ENCODE measurements around the gene HIPK2.

DNA sequence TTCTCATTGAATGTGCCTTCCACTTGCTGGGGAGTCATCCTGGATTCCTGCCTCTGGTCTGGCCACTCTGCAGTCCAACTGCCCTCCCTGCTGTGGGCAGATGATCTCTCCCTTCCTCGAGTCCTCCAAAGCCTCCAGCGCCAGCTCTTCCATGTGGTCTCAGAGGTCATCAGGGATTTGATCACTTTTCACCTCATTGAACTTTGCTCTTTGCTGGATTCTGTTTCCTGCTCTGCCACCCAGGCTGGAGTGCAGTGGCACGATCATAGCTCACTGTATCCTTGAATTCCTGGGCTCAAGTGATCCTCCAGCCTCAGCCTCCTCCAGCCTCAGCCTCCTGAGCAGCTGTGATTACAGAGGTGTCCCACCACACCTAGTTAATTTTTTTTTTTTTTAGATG, 29.2 kb upstream of the HIPK2 start:
- TF ChIP-seq, protein P1, sequence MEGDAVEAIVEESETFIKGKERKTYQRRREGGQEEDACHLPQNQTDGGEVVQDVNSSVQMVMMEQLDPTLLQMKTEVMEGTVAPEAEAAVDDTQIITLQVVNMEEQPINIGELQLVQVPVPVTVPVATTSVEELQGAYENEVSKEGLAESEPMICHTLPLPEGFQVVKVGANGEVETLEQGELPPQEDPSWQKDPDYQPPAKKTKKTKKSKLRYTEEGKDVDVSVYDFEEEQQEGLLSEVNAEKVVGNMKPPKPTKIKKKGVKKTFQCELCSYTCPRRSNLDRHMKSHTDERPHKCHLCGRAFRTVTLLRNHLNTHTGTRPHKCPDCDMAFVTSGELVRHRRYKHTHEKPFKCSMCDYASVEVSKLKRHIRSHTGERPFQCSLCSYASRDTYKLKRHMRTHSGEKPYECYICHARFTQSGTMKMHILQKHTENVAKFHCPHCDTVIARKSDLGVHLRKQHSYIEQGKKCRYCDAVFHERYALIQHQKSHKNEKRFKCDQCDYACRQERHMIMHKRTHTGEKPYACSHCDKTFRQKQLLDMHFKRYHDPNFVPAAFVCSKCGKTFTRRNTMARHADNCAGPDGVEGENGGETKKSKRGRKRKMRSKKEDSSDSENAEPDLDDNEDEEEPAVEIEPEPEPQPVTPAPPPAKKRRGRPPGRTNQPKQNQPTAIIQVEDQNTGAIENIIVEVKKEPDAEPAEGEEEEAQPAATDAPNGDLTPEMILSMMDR (conservative IDR thresholded peaks at IDR 0.05 in 1 of 2, IDR thresholded peaks at IDR 0.05 in 1 of 2; ENCODE audit: extremely low read depth in 1 of 2, insufficient read depth in 1 of 2, low read depth in 1 of 2, low read length in 2 of 2) = no peak
- no peak for TF ChIP-seq EZH2 (IDR thresholded peaks at IDR 0.05; ENCODE audit: borderline replicate concordance, low read length)
